Transverse colon (tissue), 4 donors: ENCODE data around the gene LSR.

Source experiments
- CTCF ChIP-seq, 5 experiments: fragments of 200-600 bp in 3 of 5; fragments of 450-650 bp in 2 of 5; sonication (generic) in 3 of 5; IDR thresholded peaks; 1 replicate in 2 of 5; 2 replicates in 3 of 5; pipeline ENCODE4 v1.5.1; 2016 to 2017; ENCODE audit warnings: antibody characterized with exemption in 5 of 5, inconsistent platforms in 3 of 5, mild to moderate bottlenecking in 2 of 5, moderate library complexity in 1 of 5
- EP300 ChIP-seq: sonication (generic); formaldehyde crosslinking; IDR thresholded peaks from one replicate; pipeline ENCODE4 v1.6.1; 2017; ENCODE audit warnings: antibody characterized with exemption, low read depth
- POLR2A ChIP-seq: fragments of 450-650 bp; IDR thresholded peaks from one replicate; pipeline ENCODE4 v1.6.1; 2016; ENCODE audit warnings: antibody characterized with exemption, mild to moderate bottlenecking, moderate library complexity
- POLR2AphosphoS5 ChIP-seq, 3 donors: sonication (generic); formaldehyde crosslinking; IDR thresholded peaks; one replicate each; pipeline ENCODE4 v1.6.1; 2016; ENCODE audit warnings: antibody characterized with exemption in 3 of 3

- TF ChIP-seq CTCF (IDR thresholded peaks at IDR 0.05) (no peak), POLR2A (no peak), POLR2AphosphoS5 (IDR thresholded peaks at IDR 0.05) (no peak), EP300 (no peak)
Observed at GRCh38 chr19:35273686-35274259, 25.0 kb downstream of the LSR start.
